ENCODE results near the gene TRMT112. TPM values are rescaled to one million over a fixed set of nuclear protein-coding genes. Genes with fewer than 3 reads are reported as not detected.

Gene TRMT112
- total and polyA plus RNA-seq, 12 donors = 286 to 991 (median 397) TPM

GRCh38 chr11:64269540-64270220, 47.7 kb downstream of the TRMT112 start:
- WGBS, 4 donors = 0% methylated on average over 3 to 58 of the region's 58 CpGs
- TF ChIP-seq CTCF (IDR thresholded peaks at IDR 0.05) = peak in 3 of 6 experiments; percentile 6 to 15 (median 12)
- peak; percentile 4 to 10 for TF ChIP-seq POLR2A (IDR thresholded peaks at IDR 0.05)
- intact Hi-C loops (cut with DNase I) = no loop called here
- H3K4me1 ChIP-seq (replicated peaks in 1 of 2) = peaks cover 30 to 43% of the 10 kb centered on the region in 2 donors
- H3K27me3 ChIP-seq = no peaks in the 10 kb centered on the region
- DNase-seq = peak; percentile 97 to 100 (median 99)
- peak overlapping the region; percentile 25 to 91 (median 61) for H3K4me3 ChIP-seq
- H3K27ac ChIP-seq = peak overlapping the region; percentile 94 to 97 (median 96)
- peaks cover 0 to 18% of the 10 kb centered on the region in 2 donors for H3K36me3 ChIP-seq (replicated peaks in 1 of 2)
- no peaks in the 10 kb centered on the region for H3K9me3 ChIP-seq (replicated peaks in 1 of 3)

- peak; percentile 53 to 83 (median 71) for DNase-seq
- intact Hi-C loops (cut with DNase I) = no loop called here
These were observed 48.3 kb downstream of the TRMT112 start for GRCh38 chr11:64268893-64269539.

DNA sequence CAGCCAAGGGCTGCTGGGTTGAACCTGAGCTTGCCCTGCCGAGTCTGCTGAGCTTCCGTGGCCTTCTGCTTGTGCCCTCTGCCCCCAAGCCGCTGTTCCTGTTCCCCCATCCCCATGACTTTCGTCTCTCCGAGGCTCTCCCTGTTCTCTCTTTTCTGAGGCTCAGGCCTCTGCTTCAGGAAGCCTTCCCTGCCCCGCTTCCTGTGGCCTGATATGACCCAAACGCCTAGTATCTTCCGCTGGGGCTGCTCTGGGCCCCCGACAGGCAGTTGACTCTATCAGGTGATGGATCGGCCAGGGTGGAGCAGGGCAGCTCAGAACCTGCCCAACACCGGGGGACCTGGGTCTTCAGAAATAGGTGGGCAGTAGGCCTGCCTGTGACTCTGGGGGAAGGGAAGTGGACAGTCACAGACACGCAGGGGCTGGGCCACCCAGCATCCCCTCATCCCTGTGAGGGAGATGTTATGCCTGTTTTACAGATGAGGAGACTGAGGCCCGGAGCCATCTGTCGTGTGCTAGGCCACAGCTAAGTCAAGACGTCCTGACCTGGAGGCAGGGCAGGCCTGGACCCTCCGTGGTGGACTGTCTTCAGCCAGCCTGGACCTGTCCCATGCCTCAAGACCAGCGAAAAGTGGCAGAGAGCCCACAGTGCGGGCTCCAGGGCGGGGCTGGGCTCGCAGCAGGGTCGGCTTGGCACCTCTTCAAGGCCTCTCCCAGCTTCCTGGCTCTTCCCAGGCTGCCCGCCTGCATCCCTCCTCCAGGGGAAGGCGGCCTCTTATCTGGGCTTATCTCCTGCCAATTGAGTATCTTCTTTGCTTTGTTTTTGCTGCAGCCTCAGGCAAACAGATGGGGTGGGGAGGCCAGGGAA, 49.1 kb downstream of the TRMT112 start:
- Histone ChIP-seq H3K27ac (peak overlapping the region; percentile 94 to 97 (median 96)), H3K36me3 (replicated peaks in 1 of 2) (peaks cover 0 to 32% of the 10 kb centered on the region in 2 donors), H3K9me3 (replicated peaks in 1 of 3) (no peaks in the 10 kb centered on the region), H3K4me3 (peak overlapping the region in 1 of 4 donors; percentile 78), H3K27me3 (no peaks in the 10 kb centered on the region), H3K4me1 (replicated peaks in 1 of 2) (peaks cover 30 to 43% of the 10 kb centered on the region in 2 donors)
- intact Hi-C loops (cut with DNase I) = no loop called here
- 20 to 26% (median 22%) methylated on average over 11 to 23 of the region's 23 CpGs for WGBS, 4 donors
- TF ChIP-seq CTCF (IDR thresholded peaks at IDR 0.05) (peak in 4 of 6 experiments; percentile 16 to 58 (median 41)), POLR2A (IDR thresholded peaks at IDR 0.05) (no peak)
- DNase-seq = peak; percentile 89 to 97 (median 96)

More at GRCh38 chr11:64268893-64269539, 48.3 kb downstream of the TRMT112 start:
- Histone ChIP-seq H3K36me3 (replicated peaks in 1 of 2) (peaks cover 0 to 24% of the 10 kb centered on the region in 2 donors), H3K4me3 (peak overlapping the region; percentile 19 to 91 (median 61)), H3K27ac (peak overlapping the region; percentile 94 to 97 (median 96)), H3K4me1 (replicated peaks in 1 of 2) (peaks cover 30 to 43% of the 10 kb centered on the region in 2 donors), H3K27me3 (no peaks in the 10 kb centered on the region), H3K9me3 (replicated peaks in 1 of 3) (no peaks in the 10 kb centered on the region)
- TF ChIP-seq POLR2A (IDR thresholded peaks at IDR 0.05) (peak in 1 of 2 donors; percentile 86), CTCF (IDR thresholded peaks at IDR 0.05) (peak in 1 of 6 experiments; percentile 4)
- WGBS, 4 donors = 0 to 1% (median 1%) methylated on average over 20 to 34 of the region's 34 CpGs
